GM23248 (cell line): ENCODE results near the gene NECTIN4. TPM values are rescaled to one million over a fixed set of nuclear protein-coding genes. Genes with fewer than 3 reads are reported as not detected.

Experiments
- DNase-seq: peaks from one replicate; pipeline ENCODE4 v3.0.0-alpha.2; 2015
- H2AFZ ChIP-seq: fragments of 200-600 bp; sonication (generic); 2 replicates; pipeline ENCODE4 v1.6.1; 2016; ENCODE audit warnings: antibody characterized with exemption
- H3F3A ChIP-seq: fragments of 200-600 bp; sonication (generic); 2 replicates; pipeline ENCODE4 v1.6.1; 2016; ENCODE audit warnings: mild to moderate bottlenecking, antibody characterized with exemption, mixed run types; ENCODE audit not compliant: insufficient read depth
- H3K27ac ChIP-seq: fragments of 200-600 bp; sonication (generic); 2 replicates; pipeline ENCODE4 v1.5.1; 2016; ENCODE audit warnings: mild to moderate bottlenecking
- H3K27me3 ChIP-seq: fragments of 200-600 bp; sonication (generic); replicated peaks from 2 replicates; pipeline ENCODE4 v1.6.1; 2016; ENCODE audit warnings: mild to moderate bottlenecking; ENCODE audit not compliant: insufficient read depth
- H3K36me3 ChIP-seq: fragments of 200-600 bp; sonication (generic); 2 replicates; pipeline ENCODE4 v1.6.1; 2016; ENCODE audit warnings: low read depth, mild to moderate bottlenecking
- H3K4me1 ChIP-seq: fragments of 200-600 bp; sonication (generic); 2 replicates; pipeline ENCODE4 v1.6.1; 2016; ENCODE audit warnings: mild to moderate bottlenecking; ENCODE audit not compliant: insufficient read depth
- H3K4me2 ChIP-seq: fragments of 200-600 bp; sonication (generic); one replicate; pipeline ENCODE4 v1.6.1; 2016; ENCODE audit warnings: mild to moderate bottlenecking; ENCODE audit not compliant: unreplicated experiment
- H3K4me3 ChIP-seq: fragments of 200-600 bp; sonication (generic); 2 replicates; pipeline ENCODE4 v1.5.1; 2016; ENCODE audit warnings: mild to moderate bottlenecking
- H3K79me2 ChIP-seq: fragments of 200-600 bp; sonication (generic); 2 replicates; pipeline ENCODE4 v1.6.1; 2016; ENCODE audit warnings: mild to moderate bottlenecking; ENCODE audit not compliant: insufficient read depth
- H3K9ac ChIP-seq: fragments of 200-600 bp; sonication (generic); 2 replicates; pipeline ENCODE4 v1.6.1; 2016; ENCODE audit warnings: mild to moderate bottlenecking
- H3K9me2 ChIP-seq: fragments of 200-600 bp; sonication (generic); 2 replicates; pipeline ENCODE4 v1.6.1; 2016; ENCODE audit warnings: mixed run types, mild to moderate bottlenecking, moderate library complexity; ENCODE audit not compliant: insufficient read depth
- H3K9me3 ChIP-seq: fragments of 200-600 bp; sonication (generic); one replicate; pipeline ENCODE4 v1.6.1; 2017; ENCODE audit warnings: low read depth
- H4K20me1 ChIP-seq: fragments of 200-600 bp; sonication (generic); 2 replicates; pipeline ENCODE4 v1.6.0; 2016; ENCODE audit not compliant: insufficient read depth
- EZH2 ChIP-seq: fragments of 200-600 bp; sonication (generic); IDR thresholded peaks from 2 replicates; pipeline ENCODE4 v1.6.1; 2018; ENCODE audit warnings: antibody characterized with exemption, mild to moderate bottlenecking; ENCODE audit not compliant: insufficient read depth, poor library complexity, severe bottlenecking
- EZH2phosphoT487 ChIP-seq: fragments of 200-600 bp; sonication (generic); IDR thresholded peaks from 2 replicates; pipeline ENCODE4 v1.6.1; 2018; ENCODE audit warnings: antibody characterized with exemption, moderate library complexity, mild to moderate bottlenecking, low read depth; ENCODE audit not compliant: insufficient read depth
- WGBS, 2 experiments: methylation state at CpG; one replicate each; pipeline ENCODE4 v1.1.6; 2015 to 2017; ENCODE audit warnings: low lambda C conversion rate in 2 of 2, low coverage in 1 of 2; ENCODE audit errors: missing lambda C conversion rate in 2 of 2; 5-methylcytosine and 5-hydroxymethylcytosine counted together
- in situ Hi-C: fragments of 300-500 bp; cut with MboI; formaldehyde crosslinking; loops from 2 replicates; pipeline ENCODE4 v1.15.0; 2020
- polyA plus RNA-seq: library from polyadenylated mRNA; unstranded; fragments of >200 nt; fragmentation: Nextera tagmentation; extraction: Ambion mirVana; gene quantifications from 2 replicates; pipeline ENCODE4 v1.2.1, GENCODE V29; 2016
- total RNA-seq: library from RNA; depleted of rRNA; stranded (reverse); fragments of >200 nt; shearing (Covaris generic); gene quantifications from 2 replicates; pipeline ENCODE4 v1.2.3, GENCODE V29; 2014

NECTIN4 gene
- total and polyA plus RNA-seq, 2 experiments from 2014 or later: 0.40 to 0.54 TPM

GRCh38 chr1:161085165-161085564 lies 4.2 kb downstream of the NECTIN4 start:
- WGBS, 2 experiments: 59 to 60% methylated on average over 2 of the region's 2 CpGs
- H2AFZ ChIP-seq: peak overlapping the region; percentile 62
- H3K9ac ChIP-seq: peak overlapping the region; percentile 17; the same call in 1 of the 2 replicates
- peaks cover 67% of the 10 kb centered on the region for H3K4me1 ChIP-seq
- H3K36me3 ChIP-seq: no peaks in the 10 kb centered on the region
- no peaks in the 10 kb centered on the region for H3K9me2 ChIP-seq
- peak; percentile 60 for DNase-seq
- H3K27ac ChIP-seq: peak overlapping the region; percentile 88; the same call in 1 of the 2 replicates
- no peaks in the 10 kb centered on the region for H3K79me2 ChIP-seq
- in situ Hi-C loops: no loop called here
- H3K9me3 ChIP-seq: no peaks in the 10 kb centered on the region
- no peaks in the 10 kb centered on the region for H4K20me1 ChIP-seq
- no peak overlapping the region for H3K4me3 ChIP-seq
- H3K27me3 ChIP-seq: no peaks in the 10 kb centered on the region
- TF ChIP-seq EZH2: no peak
- TF ChIP-seq EZH2phosphoT487: no peak
- H3K4me2 ChIP-seq: no peak overlapping the region
- H3F3A ChIP-seq: peaks cover 40% of the 10 kb centered on the region

- in situ Hi-C loops: no loop called here
- H3K27me3 ChIP-seq: no peaks in the 10 kb centered on the region
- no peaks in the 10 kb centered on the region for H3K36me3 ChIP-seq
- H3F3A ChIP-seq: peaks cover 43% of the 10 kb centered on the region
- H3K4me2 ChIP-seq: no peak overlapping the region
- no peaks in the 10 kb centered on the region for H3K79me2 ChIP-seq
- H3K4me3 ChIP-seq: no peak overlapping the region
- H3K9me2 ChIP-seq: no peaks in the 10 kb centered on the region
- DNase-seq: no peak
- H4K20me1 ChIP-seq: no peaks in the 10 kb centered on the region
- H3K27ac ChIP-seq: peak overlapping the region; percentile 88
- TF ChIP-seq EZH2: no peak
- no peak for TF ChIP-seq EZH2phosphoT487
- H3K9ac ChIP-seq: 0 out of 2 replicates have a peak overlapping the region, but pooled peaks have one; percentile 17
- WGBS, 2 experiments: 100% methylated on average over 1 of the region's 1 CpG; no CpG with 5 or more reads in 1 of the 2 experiments
- no peak overlapping the region for H2AFZ ChIP-seq
- H3K9me3 ChIP-seq: no peaks in the 10 kb centered on the region
- peaks cover 70% of the 10 kb centered on the region for H3K4me1 ChIP-seq
Observed at GRCh38 chr1:161084597-161084988, 4.8 kb downstream of the NECTIN4 start.

- Histone ChIP-seq H3K9ac (peak overlapping the region; percentile 74), H3K36me3 (no peaks in the 10 kb centered on the region), H4K20me1 (no peaks in the 10 kb centered on the region), H3K27ac (peak overlapping the region; percentile 88), H3K9me3 (no peaks in the 10 kb centered on the region), H3K4me2 (peak overlapping the region; percentile 42), H3K9me2 (no peaks in the 10 kb centered on the region), H3K4me1 (peaks cover 70% of the 10 kb centered on the region), H3K4me3 (no peak overlapping the region), H3K79me2 (no peaks in the 10 kb centered on the region), H2AFZ (peak overlapping the region; percentile 69), H3F3A (peaks cover 43% of the 10 kb centered on the region), H3K27me3 (no peaks in the 10 kb centered on the region)
- WGBS, 2 experiments: 59 to 61% methylated on average over 10 of the region's 10 CpGs
- no peak for DNase-seq
- TF ChIP-seq EZH2 (no peak), EZH2phosphoT487 (no peak)
- in situ Hi-C loops: no loop called here
Observed at GRCh38 chr1:161083748-161084596, 5.4 kb downstream of the NECTIN4 start.

- H3K4me3 ChIP-seq: no peak overlapping the region
- TF ChIP-seq EZH2 (no peak), EZH2phosphoT487 (no peak)
- in situ Hi-C loops: no loop called here
- DNase-seq: peak; percentile 98
- H4K20me1 ChIP-seq: no peaks in the 10 kb centered on the region
- H3K9me3 ChIP-seq: no peaks in the 10 kb centered on the region
- no peaks in the 10 kb centered on the region for H3K27me3 ChIP-seq
- peak overlapping the region; percentile 69 for H2AFZ ChIP-seq
- H3K4me2 ChIP-seq: peak overlapping the region; percentile 42
- peak overlapping the region; percentile 74 for H3K9ac ChIP-seq
- 24 to 27% methylated on average over 7 to 8 of the region's 8 CpGs for WGBS, 2 experiments
- peak overlapping the region; percentile 88 for H3K27ac ChIP-seq
- no peaks in the 10 kb centered on the region for H3K79me2 ChIP-seq
- no peaks in the 10 kb centered on the region for H3K36me3 ChIP-seq
- H3F3A ChIP-seq: peaks cover 41% of the 10 kb centered on the region
- no peaks in the 10 kb centered on the region for H3K9me2 ChIP-seq
- peaks cover 62% of the 10 kb centered on the region for H3K4me1 ChIP-seq
Observed at GRCh38 chr1:161082996-161083747, 6.2 kb downstream of the NECTIN4 start.
